Activated effector memory CD4-positive, alpha-beta T cell treated with anti-CD3 and anti-CD28 coated beads, Interleukin-2, amount 50 U/mL, for 16 hours (primary cell): ENCODE data around the gene TBXA2R.
"Not testable (repeated sequence)": the region's sequence is repeated elsewhere in the genome, so short reads cannot be mapped to it uniquely, and the experiment has no call there.

Experiments used
- DNase-seq: peaks from one replicate; pipeline ENCODE4 v3.0.0-alpha.2; 2020

TBXA2R gene

GRCh38 chr19:3576696-3577443 is 29.8 kb downstream of the TBXA2R start:
- DNase-seq = no peak

- DNase-seq = no peak
Observed at GRCh38 chr19:3575949-3576673, 30.6 kb downstream of the TBXA2R start.

GRCh38 chr19:3575260-3575741 is 31.4 kb downstream of the TBXA2R start:
- peak; percentile 69 for DNase-seq

- DNase-seq = peak; percentile 92
Observed at GRCh38 chr19:3573858-3574637, 32.6 kb downstream of the TBXA2R start.

- no peak for DNase-seq
Observed at GRCh38 chr19:3573162-3573857, 33.4 kb downstream of the TBXA2R start.

- no peak for DNase-seq
Observed at GRCh38 chr19:3572855-3573161, 33.9 kb downstream of the TBXA2R start, which contains the start of gene HMG20B. TSS of gene HMG20B (plus strand) at chr19:3572944. CDS start at chr19:3573310, 366 bp downstream.

- peak; percentile 100 for DNase-seq
Observed at GRCh38 chr19:3572132-3572854, 34.4 kb downstream of the TBXA2R start.

GRCh38 chr19:3570606-3571011 is 36.1 kb downstream of the TBXA2R start:
- no peak for DNase-seq

GRCh38 chr19:3570042-3570441 is 36.6 kb downstream of the TBXA2R start:
- DNase-seq = not testable (repeated sequence)

GRCh38 chr19:3565139-3565538 is 41.5 kb downstream of the TBXA2R start:
- DNase-seq = no peak

- DNase-seq = no peak
Observed at GRCh38 chr19:3563709-3564524, 42.8 kb downstream of the TBXA2R start.

- DNase-seq = peak; percentile 99
Observed at GRCh38 chr19:3557461-3558248, 49.0 kb downstream of the TBXA2R start, which contains the start of gene MFSD12. TSS of gene MFSD12 (minus strand) at chr19:3557586. CDS start at chr19:3557403, 183 bp downstream.

GRCh38 chr19:3556978-3557460 is 49.7 kb downstream of the TBXA2R start:
- peak; percentile 89 for DNase-seq

GRCh38 chr19:3556423-3556977 is 50.2 kb downstream of the TBXA2R start:
- no peak for DNase-seq

- DNase-seq = no peak
Observed at GRCh38 chr19:3555653-3556422, 50.8 kb downstream of the TBXA2R start.

GRCh38 chr19:3554254-3555083 is 52.2 kb downstream of the TBXA2R start:
- DNase-seq = peak; percentile 73

- DNase-seq = no peak
Observed at GRCh38 chr19:3551792-3552095, 54.9 kb downstream of the TBXA2R start.
